GM21367 (cell line): Measurements from ENCODE around the gene TERB2.
"Not testable (repeated sequence)": the region's sequence is repeated elsewhere in the genome, so short reads cannot be mapped to it uniquely, and the experiment has no call there.

ENCODE experiments used
- ATAC-seq: cut with Tn5 transposase; IDR thresholded peaks from one replicate; pipeline ENCODE4 v1.9.1; 2021; ENCODE audit not compliant: unreplicated experiment

TERB2 gene

DNA sequence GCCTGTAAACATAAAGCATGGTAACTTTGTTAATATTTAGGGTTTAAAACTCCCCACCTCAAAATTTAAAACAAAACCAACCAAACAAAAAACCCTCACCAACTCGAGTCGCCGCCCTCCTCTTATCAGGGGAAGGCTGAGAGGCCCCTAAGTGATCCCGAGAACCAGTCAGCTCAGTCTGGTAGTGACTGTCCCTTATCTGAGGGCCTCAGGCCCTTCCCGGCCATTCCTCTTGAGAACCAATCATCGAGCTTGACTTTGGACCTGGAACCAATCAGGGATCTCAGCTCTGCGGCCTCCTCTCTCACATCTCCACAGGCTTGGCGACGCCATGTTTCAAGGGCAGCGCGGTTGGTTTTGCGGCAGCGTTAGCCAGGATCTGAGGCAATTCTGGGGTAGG, at the start of gene TERB2:
TSS of gene TERB2 (plus strand) at position 300 of the 400 bp plus-strand sequence. CDS start at position 332, 32 bp downstream.
- ATAC-seq = no peak

- no peak for ATAC-seq
Observed at GRCh38 chr15:44909423-44909822, 47.1 kb upstream of the TERB2 start.

- no peak for ATAC-seq
Observed at GRCh38 chr15:44910981-44911625, 45.4 kb upstream of the TERB2 start.

DNA sequence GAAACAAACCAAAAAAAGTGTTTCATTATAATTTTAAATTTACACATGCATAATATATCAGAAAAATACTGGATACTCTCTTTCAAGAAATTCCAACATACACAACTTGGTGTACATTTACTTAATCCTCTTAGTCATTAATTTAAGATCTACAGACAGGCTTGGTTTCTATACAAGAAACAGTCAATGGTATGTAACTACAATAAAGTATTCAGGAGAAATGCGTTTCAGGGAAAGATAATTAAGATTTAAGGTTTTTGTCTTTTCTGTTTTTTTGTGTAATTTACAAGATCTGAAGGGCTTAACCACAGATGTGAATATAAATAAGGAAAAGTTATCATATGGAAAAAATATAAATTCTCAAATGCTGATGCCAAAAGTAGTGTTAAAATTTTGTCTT, 44.3 kb upstream of the TERB2 start:
- not testable (repeated sequence) for ATAC-seq

- not testable (repeated sequence) for ATAC-seq
Observed at GRCh38 chr15:44912974-44913448, 43.5 kb upstream of the TERB2 start.

DNA sequence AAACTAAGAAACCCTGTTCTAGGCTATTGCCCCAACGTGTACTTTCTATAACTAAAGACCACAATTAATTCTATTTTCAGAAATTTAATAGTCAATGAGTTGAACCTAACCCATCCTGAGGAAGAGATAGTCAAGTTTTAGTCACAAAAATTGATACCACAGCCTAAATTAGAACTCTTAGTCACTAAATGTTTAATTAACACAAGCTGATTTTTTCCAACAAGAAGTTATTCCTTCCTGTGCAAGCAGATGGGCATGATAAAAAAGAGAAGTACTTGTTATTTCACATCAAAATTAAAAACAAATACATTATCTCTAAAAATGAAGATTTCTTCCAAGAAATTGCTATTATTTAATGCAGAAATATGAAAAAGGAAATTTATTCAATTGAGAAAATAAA, 38.4 kb upstream of the TERB2 start:
- no peak for ATAC-seq

DNA sequence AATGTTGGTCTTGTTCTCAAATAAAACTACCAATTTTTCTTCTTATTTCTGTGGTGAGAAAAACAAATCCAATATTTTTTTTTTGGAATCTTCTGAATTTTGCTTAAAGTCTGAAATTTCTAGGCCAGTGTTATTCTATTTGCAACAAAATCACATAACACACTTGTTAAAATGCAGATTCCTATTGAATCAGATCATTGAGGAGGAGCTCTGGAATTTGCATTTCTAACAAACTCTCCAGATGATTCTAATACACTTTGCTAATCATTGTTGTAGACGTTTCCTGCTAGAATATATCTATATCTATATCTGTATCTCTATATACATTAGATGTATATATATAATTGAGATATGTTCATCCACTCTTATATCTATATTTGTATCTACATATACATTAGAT, 27.8 kb upstream of the TERB2 start:
- ATAC-seq = not testable (repeated sequence)

- not testable (repeated sequence) for ATAC-seq
Observed at GRCh38 chr15:44930283-44930682, 26.2 kb upstream of the TERB2 start.

GRCh38 chr15:44958302-44958701, 1.8 kb downstream of the TERB2 start:
- ATAC-seq = not testable (repeated sequence)

DNA sequence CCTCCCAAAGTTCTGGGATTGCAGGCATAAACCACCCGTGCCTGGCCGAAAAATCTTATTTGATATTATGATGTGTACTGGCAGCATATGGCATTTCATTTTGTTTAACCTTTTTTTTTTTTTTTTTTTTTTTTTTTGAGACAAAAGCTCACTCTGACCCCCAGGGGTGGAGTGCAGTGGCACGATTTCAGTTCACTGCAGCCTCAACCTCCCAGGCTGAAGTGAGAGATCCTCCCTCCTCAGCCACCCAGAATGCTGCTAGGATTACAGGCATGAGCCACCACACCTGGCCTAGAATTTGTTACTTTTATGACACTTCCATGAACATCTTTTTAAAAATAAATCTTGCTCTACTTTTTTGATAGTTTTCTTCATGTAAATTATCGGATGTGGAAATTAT, 12.0 kb downstream of the TERB2 start:
- ATAC-seq = no peak

DNA sequence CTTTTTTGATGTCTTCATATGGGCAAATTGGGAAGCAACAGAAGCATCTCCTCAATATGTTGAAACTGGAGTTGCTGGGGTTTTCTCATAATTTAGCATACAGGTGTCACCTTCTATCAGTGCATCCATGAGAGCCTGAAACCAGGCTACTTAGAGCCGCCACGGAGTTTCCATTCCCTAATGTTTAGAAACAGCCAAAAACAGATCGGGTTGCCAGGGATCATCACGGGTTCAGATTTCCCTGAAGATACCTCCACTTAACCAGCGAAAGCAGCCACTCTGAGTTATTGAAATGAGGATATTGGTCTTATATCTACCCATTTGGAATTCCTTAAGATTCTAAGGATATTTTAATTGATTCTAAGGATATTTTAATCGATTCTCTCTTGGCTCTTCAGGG, 14.5 kb downstream of the TERB2 start:
- ATAC-seq = no peak

- not testable (repeated sequence) for ATAC-seq
Observed at GRCh38 chr15:44976183-44976582, 19.7 kb downstream of the TERB2 start.

DNA sequence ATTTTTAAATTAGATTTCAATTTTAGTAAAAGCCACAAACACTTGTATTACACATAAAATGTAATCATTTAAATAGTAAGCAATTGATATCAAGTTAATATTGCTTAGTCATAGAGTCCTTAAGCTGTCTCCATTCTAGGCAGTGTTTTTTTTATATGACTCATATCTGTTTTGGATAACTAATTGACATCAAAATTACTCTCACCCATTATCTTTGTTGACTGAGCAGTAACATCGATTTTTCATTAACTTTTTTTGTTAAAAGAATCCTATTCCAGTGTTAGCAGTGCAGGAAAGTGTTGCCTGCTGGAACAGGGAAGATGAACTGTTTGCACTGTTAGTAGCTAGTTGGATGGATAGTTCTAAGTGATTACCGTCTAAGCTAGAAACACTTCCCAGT, 21.3 kb downstream of the TERB2 start:
- ATAC-seq = not testable (repeated sequence)

GRCh38 chr15:44979617-44980339, 23.3 kb downstream of the TERB2 start:
- not testable (repeated sequence) for ATAC-seq

- not testable (repeated sequence) for ATAC-seq
Observed at GRCh38 chr15:44984144-44984543, 27.7 kb downstream of the TERB2 start.

GRCh38 chr15:44986346-44987055, 30.0 kb downstream of the TERB2 start:
- not testable (repeated sequence) for ATAC-seq

DNA sequence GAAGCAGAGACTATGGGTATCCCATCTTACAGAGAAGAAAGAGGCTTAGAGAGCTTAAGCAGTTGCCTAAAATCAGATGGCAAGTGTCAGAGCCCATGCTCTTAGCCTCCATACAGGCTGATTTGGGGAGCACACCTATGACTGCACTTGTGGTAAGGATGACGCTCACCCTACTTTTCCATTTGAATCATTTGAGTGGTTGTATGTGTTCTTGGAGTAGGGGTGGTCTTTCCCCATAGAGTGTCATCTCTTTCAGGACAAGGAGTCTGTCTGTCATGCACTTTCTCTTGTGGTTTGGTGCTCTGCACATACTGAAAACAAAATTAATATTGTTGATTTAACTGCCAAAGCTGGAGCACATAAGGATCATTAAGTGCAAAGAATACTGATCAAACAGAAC, 31.2 kb downstream of the TERB2 start:
- ATAC-seq = not testable (repeated sequence)

- ATAC-seq = not testable (repeated sequence)
Observed at GRCh38 chr15:44988184-44988869, 31.8 kb downstream of the TERB2 start.

DNA sequence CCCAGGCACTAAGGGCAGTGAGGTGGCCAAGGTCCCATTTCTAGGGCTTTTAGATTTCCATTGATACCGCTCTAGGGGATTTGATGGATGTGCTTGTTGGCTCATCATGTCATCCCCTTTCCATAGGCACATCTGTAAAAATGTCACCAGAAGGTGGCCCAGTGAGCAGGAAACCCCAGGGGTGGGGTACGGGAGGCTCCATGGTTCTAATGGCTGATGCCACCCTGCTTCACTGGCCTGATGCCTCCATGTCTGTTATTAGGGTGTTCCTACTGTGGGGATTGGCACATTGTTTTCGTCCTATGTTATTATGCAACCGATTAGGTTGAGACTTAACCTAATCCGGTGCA, 32.4 kb downstream of the TERB2 start:
- ATAC-seq = not testable (repeated sequence)

DNA sequence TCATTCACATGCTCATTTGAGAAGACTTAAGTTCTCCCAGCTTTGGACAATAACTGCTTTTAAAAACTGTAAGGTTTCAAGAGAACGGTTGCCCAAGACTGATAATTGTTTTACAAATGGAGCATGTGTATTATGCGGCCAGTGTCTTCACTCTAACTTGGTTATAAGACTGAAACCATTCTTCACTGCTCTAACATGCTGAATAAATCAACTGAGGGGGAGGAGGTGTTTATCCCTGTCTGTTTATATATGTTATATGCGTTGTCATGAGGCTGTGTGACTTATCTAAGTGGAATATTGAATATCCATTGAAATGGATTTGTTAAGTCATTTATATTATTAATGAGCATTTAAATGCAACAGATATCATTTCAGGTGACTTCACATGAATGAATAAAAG, 41.1 kb downstream of the TERB2 start:
- not testable (repeated sequence) for ATAC-seq

DNA sequence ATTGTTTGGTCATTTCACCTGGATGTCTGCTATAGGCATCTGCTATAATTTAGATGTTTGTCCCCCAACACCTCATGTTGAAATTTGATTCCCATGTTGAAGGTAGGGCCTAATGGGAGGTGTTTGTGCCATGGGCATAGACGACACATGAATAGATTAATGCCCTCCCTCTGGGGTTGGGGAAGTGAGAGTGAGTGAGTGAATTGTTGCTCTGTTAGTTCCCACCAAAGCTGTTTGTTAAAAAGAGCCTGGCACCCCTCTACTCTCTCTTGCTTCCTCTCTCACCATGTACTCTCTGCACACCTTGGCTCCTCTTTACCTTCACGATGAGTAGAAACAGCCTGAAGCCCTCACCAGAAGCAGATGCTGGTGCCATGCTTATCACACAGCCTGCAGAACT, 42.6 kb downstream of the TERB2 start:
- ATAC-seq = no peak
